ENCODE data around the gene OR5H15. TPM values are rescaled to one million over a fixed set of nuclear protein-coding genes. Genes with fewer than 3 reads are reported as not detected.
"Not testable (repeated sequence)": the region's sequence is repeated elsewhere in the genome, so short reads cannot be mapped to it uniquely, and the experiment has no call there.

Gene OR5H15
- total and polyA plus RNA-seq, 10 of the 15 experiments (the other 5 are each of a cell fraction or from before 2014, with no cell fraction given): not detected

- TF ChIP-seq E2F8 (IDR thresholded peaks at IDR 0.05; ENCODE audit: low read depth, partially characterized antibody) (no peak), SP1 (IDR thresholded peaks at IDR 0.05; ENCODE audit: low read depth, low read length) (no peak)
Observed at GRCh38 chr3:98136631-98137030, 29.9 kb upstream of the OR5H15 start (continued).

- H3K36me3 ChIP-seq (ENCODE audit: control insufficient read depth in 2 of 2, insufficient read depth in 2 of 2, low read length in 1 of 2); POLR2A ChIA-PET; H4K20me1 ChIP-seq (ENCODE audit: control insufficient read depth, insufficient read depth); H3K4me1 ChIP-seq (ENCODE audit: control insufficient read depth, insufficient read depth, low read length); H2AFZ ChIP-seq (ENCODE audit: control insufficient read depth, low read depth, low read length); H3K4me2 ChIP-seq (ENCODE audit: control insufficient read depth, insufficient read depth); H3K79me2 ChIP-seq (ENCODE audit: control insufficient read depth, insufficient read depth, low read length); ATAC-seq; intact Hi-C loops (cut with micrococcal nuclease; ENCODE audit: unreplicated experiment); RAD21 ChIA-PET (ENCODE audit: unreplicated experiment); DNase-seq (ENCODE audit: low read depth, low spot score); H3K9me3 ChIP-seq (replicated peaks; ENCODE audit: control insufficient read depth, insufficient read depth, low read length); in situ Hi-C loops (cut with MboI); CTCF ChIA-PET; H3K4me3 ChIP-seq; H3K27ac ChIP-seq (ENCODE audit: control insufficient read depth, insufficient read depth); H3K27me3 ChIP-seq (replicated peaks in 1 of 2; ENCODE audit: control insufficient read depth in 2 of 2, insufficient read depth in 2 of 2, low read length in 1 of 2); BruUV-seq (replicated peaks); H3K9ac ChIP-seq (ENCODE audit: control insufficient read depth, insufficient read depth, low read length); SMC1A ChIA-PET (ENCODE audit: uncharacterized antibody, unreplicated experiment); FAIRE-seq: not testable (repeated sequence)
- WGBS (ENCODE audit: insufficient coverage, insufficient replicate concordance, low lambda C conversion rate, missing lambda C conversion rate): 43% methylated on average over 23 of the region's 23 CpGs
Observed at GRCh38 chr3:98137826-98138557, 28.5 kb upstream of the OR5H15 start.
